Measurements from ENCODE around the gene ASXL3.

The ASXL3 gene

GRCh38 chr18:33665187-33665586 is 87.2 kb downstream of the ASXL3 start:
- no peak for DNase-seq

GRCh38 chr18:33665641-33666040 is 87.6 kb downstream of the ASXL3 start:
- DNase-seq, result no peak

GRCh38 chr18:33666915-33667314 is 88.9 kb downstream of the ASXL3 start:
- peak; percentile 88 for DNase-seq

GRCh38 chr18:33669589-33669988 is 91.6 kb downstream of the ASXL3 start:
- DNase-seq, result no peak

GRCh38 chr18:33670029-33670428 is 92.0 kb downstream of the ASXL3 start:
- DNase-seq, result no peak

GRCh38 chr18:33673689-33674088 is 95.7 kb downstream of the ASXL3 start:
- no peak for DNase-seq

GRCh38 chr18:33676593-33676992 is 98.6 kb downstream of the ASXL3 start:
- DNase-seq, result peak; percentile 90

- DNase-seq, result no peak
Measured at GRCh38 chr18:33677891-33678290, 99.9 kb downstream of the ASXL3 start.

- DNase-seq, result no peak
Measured at GRCh38 chr18:33682436-33682835, 104.4 kb downstream of the ASXL3 start.

GRCh38 chr18:33694593-33694992 is 116.6 kb downstream of the ASXL3 start:
- no peak for DNase-seq

- DNase-seq, result peak; percentile 57
Measured at GRCh38 chr18:33696332-33697162, 118.5 kb downstream of the ASXL3 start.

- no peak for DNase-seq
Measured at GRCh38 chr18:33697498-33697897, 119.5 kb downstream of the ASXL3 start.

- DNase-seq, result no peak
Measured at GRCh38 chr18:33699372-33699771, 121.4 kb downstream of the ASXL3 start.

GRCh38 chr18:33700513-33700976 is 122.5 kb downstream of the ASXL3 start:
- no peak for DNase-seq

- DNase-seq, result no peak
Measured at GRCh38 chr18:33702625-33703024, 124.6 kb downstream of the ASXL3 start.

- DNase-seq, result no peak
Measured at GRCh38 chr18:33706391-33706790, 128.4 kb downstream of the ASXL3 start.

GRCh38 chr18:33708876-33709275 is 130.9 kb downstream of the ASXL3 start:
- DNase-seq, result no peak

- no peak for DNase-seq
Measured at GRCh38 chr18:33710269-33710668, 132.2 kb downstream of the ASXL3 start.

GRCh38 chr18:33711514-33711913 is 133.5 kb downstream of the ASXL3 start:
- peak; percentile 89 for DNase-seq

- DNase-seq, result no peak
Measured at GRCh38 chr18:33712719-33713118, 134.7 kb downstream of the ASXL3 start.

- DNase-seq, result no peak
Measured at GRCh38 chr18:33716061-33716683, 138.2 kb downstream of the ASXL3 start.

GRCh38 chr18:33717339-33717738 is 139.3 kb downstream of the ASXL3 start:
- DNase-seq, result no peak

- no peak for DNase-seq
Measured at GRCh38 chr18:33720133-33720532, 142.1 kb downstream of the ASXL3 start.

- DNase-seq, result no peak
Measured at GRCh38 chr18:33729556-33729955, 151.5 kb downstream of the ASXL3 start.

All from NCI-H82 (cell line).